GM12873 (cell line): Measurements from ENCODE around the gene AREG.

Experiments used
- TF ChIP-seq, protein P1 (sequence below): IDR thresholded peaks from 2 replicates; pipeline ENCODE4 v1.5.1; 2012; ENCODE audit warnings: low read depth, mild to moderate bottlenecking, moderate library complexity, low read length, control low read depth; ENCODE audit not compliant: insufficient read depth; ENCODE audit errors: missing control alignments

The AREG gene

GRCh38 chr4:74446896-74447295 lies 2.0 kb downstream of the AREG start:
- TF ChIP-seq, protein P1, sequence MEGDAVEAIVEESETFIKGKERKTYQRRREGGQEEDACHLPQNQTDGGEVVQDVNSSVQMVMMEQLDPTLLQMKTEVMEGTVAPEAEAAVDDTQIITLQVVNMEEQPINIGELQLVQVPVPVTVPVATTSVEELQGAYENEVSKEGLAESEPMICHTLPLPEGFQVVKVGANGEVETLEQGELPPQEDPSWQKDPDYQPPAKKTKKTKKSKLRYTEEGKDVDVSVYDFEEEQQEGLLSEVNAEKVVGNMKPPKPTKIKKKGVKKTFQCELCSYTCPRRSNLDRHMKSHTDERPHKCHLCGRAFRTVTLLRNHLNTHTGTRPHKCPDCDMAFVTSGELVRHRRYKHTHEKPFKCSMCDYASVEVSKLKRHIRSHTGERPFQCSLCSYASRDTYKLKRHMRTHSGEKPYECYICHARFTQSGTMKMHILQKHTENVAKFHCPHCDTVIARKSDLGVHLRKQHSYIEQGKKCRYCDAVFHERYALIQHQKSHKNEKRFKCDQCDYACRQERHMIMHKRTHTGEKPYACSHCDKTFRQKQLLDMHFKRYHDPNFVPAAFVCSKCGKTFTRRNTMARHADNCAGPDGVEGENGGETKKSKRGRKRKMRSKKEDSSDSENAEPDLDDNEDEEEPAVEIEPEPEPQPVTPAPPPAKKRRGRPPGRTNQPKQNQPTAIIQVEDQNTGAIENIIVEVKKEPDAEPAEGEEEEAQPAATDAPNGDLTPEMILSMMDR, result no peak

DNA sequence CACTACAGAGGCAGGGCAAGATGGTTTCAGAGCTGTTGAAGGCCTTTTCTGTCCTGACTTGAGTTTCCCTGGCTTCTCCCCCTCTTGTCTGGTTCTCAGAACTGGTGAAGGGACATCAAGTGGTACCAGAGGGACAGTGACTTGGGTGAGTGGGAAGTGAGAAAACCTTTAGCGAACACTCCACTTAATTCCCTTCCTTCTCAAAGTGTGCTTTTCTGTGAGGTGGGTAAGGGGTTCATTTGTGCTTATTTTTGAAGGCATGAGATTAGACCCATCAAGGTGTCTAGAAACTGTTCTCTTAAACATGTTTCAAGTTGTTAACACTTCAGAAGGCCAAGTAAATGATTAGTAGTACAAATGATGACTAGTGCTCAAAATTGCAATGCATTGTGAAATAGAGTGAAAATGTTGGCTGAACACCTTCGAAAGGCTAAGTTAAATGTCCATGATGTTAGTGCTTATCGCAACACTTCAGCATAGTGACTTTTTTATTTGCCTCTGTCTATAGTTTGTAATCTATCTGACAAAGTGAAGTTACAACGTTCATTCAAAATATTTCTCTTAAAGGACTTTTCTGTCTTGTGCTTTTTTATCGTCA lies 2.8 kb downstream of the AREG start:
- TF ChIP-seq, protein P1, result no peak

GRCh38 chr4:74449571-74450297 lies 4.8 kb downstream of the AREG start:
- TF ChIP-seq, protein P1, result no peak

- TF ChIP-seq, protein P1, result no peak
Measured at GRCh38 chr4:74450298-74450683, 5.4 kb downstream of the AREG start.

- TF ChIP-seq, protein P1, result no peak
Measured at GRCh38 chr4:74451214-74451661, 6.3 kb downstream of the AREG start.

GRCh38 chr4:74453037-74453635 lies 8.2 kb downstream of the AREG start:
- TF ChIP-seq, protein P1, result no peak
